Transverse colon (tissue), 4 donors: Measurements from ENCODE around the gene CCDC85C.

Experiments used
- CTCF ChIP-seq, 5 experiments: fragments of 200-600 bp in 3 of 5; fragments of 450-650 bp in 2 of 5; sonication (generic) in 3 of 5; IDR thresholded peaks; 1 replicate in 2 of 5; 2 replicates in 3 of 5; pipeline ENCODE4 v1.5.1; 2016 to 2017; ENCODE audit warnings: antibody characterized with exemption in 5 of 5, inconsistent platforms in 3 of 5, mild to moderate bottlenecking in 2 of 5, moderate library complexity in 1 of 5
- EP300 ChIP-seq: sonication (generic); formaldehyde crosslinking; IDR thresholded peaks from one replicate; pipeline ENCODE4 v1.6.1; 2017; ENCODE audit warnings: antibody characterized with exemption, low read depth
- POLR2A ChIP-seq: fragments of 450-650 bp; IDR thresholded peaks from one replicate; pipeline ENCODE4 v1.6.1; 2016; ENCODE audit warnings: antibody characterized with exemption, mild to moderate bottlenecking, moderate library complexity
- POLR2AphosphoS5 ChIP-seq, 3 donors: sonication (generic); formaldehyde crosslinking; IDR thresholded peaks; one replicate each; pipeline ENCODE4 v1.6.1; 2016; ENCODE audit warnings: antibody characterized with exemption in 3 of 3

- TF ChIP-seq CTCF (IDR thresholded peaks at IDR 0.05): no peak
- TF ChIP-seq POLR2A: no peak
- no peak for TF ChIP-seq EP300
- no peak for TF ChIP-seq POLR2AphosphoS5 (IDR thresholded peaks at IDR 0.05)
These were observed 51.9 kb downstream of the CCDC85C start for GRCh38 chr14:99552021-99552553.
